OCI-LY1 (cell line): ENCODE data around the gene CRMP1.

Experiments
- H2AFZ ChIP-seq: fragments of 200-600 bp; sonication (generic), shearing (Covaris generic); 2 replicates; pipeline ENCODE4 v1.6.0; 2014; ENCODE audit warnings: antibody characterized with exemption, mild to moderate bottlenecking, low read length
- H3F3A ChIP-seq: fragments of 200-600 bp; sonication (generic), shearing (Covaris generic); 2 replicates; pipeline ENCODE4 v1.6.0; 2014; ENCODE audit warnings: mild to moderate bottlenecking, antibody characterized with exemption, low read length, moderate library complexity; ENCODE audit not compliant: insufficient read depth
- H3K27ac ChIP-seq: fragments of 200-600 bp; sonication (generic); 2 replicates; pipeline ENCODE4 v1.5.1; 2014; ENCODE audit warnings: low read length, mixed run types, mild to moderate bottlenecking, low read depth; ENCODE audit not compliant: poor library complexity, severe bottlenecking
- H3K27me3 ChIP-seq: fragments of 200-600 bp; sonication (generic); 2 replicates; pipeline ENCODE4 v1.6.0; 2014; ENCODE audit warnings: antibody characterized with exemption, mild to moderate bottlenecking, low read length, moderate library complexity; ENCODE audit not compliant: insufficient read depth
- H3K36me3 ChIP-seq: fragments of 200-600 bp; sonication (generic); 2 replicates; pipeline ENCODE4 v1.6.1; 2014; ENCODE audit warnings: mild to moderate bottlenecking, antibody characterized with exemption, low read length, moderate library complexity, mixed read lengths; ENCODE audit not compliant: insufficient read depth
- H3K4me1 ChIP-seq: fragments of 200-600 bp; sonication (generic); 2 replicates; pipeline ENCODE4 v1.5.1; 2014; ENCODE audit warnings: mild to moderate bottlenecking, low read length, moderate library complexity; ENCODE audit not compliant: insufficient read depth, severe bottlenecking
- H3K4me2 ChIP-seq: fragments of 200-600 bp; sonication (generic), shearing (Covaris generic); 2 replicates; pipeline ENCODE4 v1.6.1; 2014; ENCODE audit warnings: low read length
- H3K4me3 ChIP-seq: fragments of 200-600 bp; sonication (generic); 2 replicates; pipeline ENCODE4 v1.5.1; 2014; ENCODE audit warnings: low read length, low read depth, mild to moderate bottlenecking, mixed read lengths; ENCODE audit not compliant: poor library complexity, severe bottlenecking
- H3K79me2 ChIP-seq: fragments of 200-600 bp; shearing (Covaris generic); 2 replicates; pipeline ENCODE4 v1.6.1; 2016; ENCODE audit warnings: mixed run types, low read length, mixed read lengths; ENCODE audit not compliant: insufficient read depth
- H3K9ac ChIP-seq: fragments of 200-600 bp; sonication (generic), shearing (Covaris generic); 2 replicates; pipeline ENCODE4 v1.6.1; 2014; ENCODE audit warnings: mild to moderate bottlenecking, low read length, mixed read lengths
- H3K9me2 ChIP-seq: fragments of 200-600 bp; sonication (generic), shearing (Covaris generic); 2 replicates; pipeline ENCODE4 v1.6.1; 2014; ENCODE audit warnings: low read depth, mild to moderate bottlenecking, low read length, mixed read lengths
- H3K9me3 ChIP-seq: fragments of 200-600 bp; shearing (Covaris generic); 2 replicates; pipeline ENCODE4 v1.6.1; 2014; ENCODE audit warnings: low read length, mixed read lengths
- H4K20me1 ChIP-seq: fragments of 200-600 bp; sonication (generic), shearing (Covaris generic); 2 replicates; pipeline ENCODE4 v1.6.0; 2016; ENCODE audit warnings: mild to moderate bottlenecking, low read length; ENCODE audit not compliant: insufficient read depth
- EZH2 ChIP-seq: fragments of 200-600 bp; sonication (generic), shearing (Covaris generic); IDR thresholded peaks from 2 replicates; pipeline ENCODE4 v1.8.0; 2017; ENCODE audit warnings: borderline replicate concordance, mixed run types, mild to moderate bottlenecking, antibody characterized with exemption, low read length, moderate library complexity, mixed read lengths
- TF ChIP-seq, protein P1 (sequence below): fragments of 200-600 bp; sonication (generic), shearing (Covaris generic); IDR thresholded peaks from 2 replicates; pipeline ENCODE4 v1.5.1; 2017; ENCODE audit warnings: mild to moderate bottlenecking, antibody characterized with exemption, low read length, moderate library complexity, mixed read lengths

CRMP1 gene

DNA sequence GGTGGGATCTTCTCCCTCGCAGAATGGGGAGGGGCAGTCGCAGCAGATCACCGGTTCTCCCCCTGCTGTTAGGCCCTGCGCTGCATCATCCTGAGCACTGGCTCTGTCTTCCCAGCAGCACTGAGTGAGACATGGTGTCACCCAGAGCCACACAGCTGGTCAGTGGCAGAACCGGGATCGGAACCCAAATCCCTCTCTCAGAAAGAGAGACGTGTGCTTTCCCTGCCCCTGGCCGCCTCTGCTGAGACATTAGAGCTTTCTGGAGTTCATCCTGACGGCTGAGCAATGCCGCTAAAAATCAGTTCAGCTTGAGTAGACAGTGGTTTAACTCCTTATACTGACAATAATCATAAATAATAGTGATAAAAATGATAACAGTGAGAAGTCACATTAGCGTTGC lies 93.9 kb downstream of the CRMP1 start:
- no peaks in the 10 kb centered on the region for H3K4me1 ChIP-seq
- no peaks in the 10 kb centered on the region; the same call in 1 of the 2 replicates for H3K36me3 ChIP-seq
- no peaks in the 10 kb centered on the region for H3K79me2 ChIP-seq
- no peak overlapping the region for H3K27ac ChIP-seq
- H3K4me3 ChIP-seq = no peak overlapping the region
- TF ChIP-seq EZH2 = no peak
- TF ChIP-seq, protein P1, sequence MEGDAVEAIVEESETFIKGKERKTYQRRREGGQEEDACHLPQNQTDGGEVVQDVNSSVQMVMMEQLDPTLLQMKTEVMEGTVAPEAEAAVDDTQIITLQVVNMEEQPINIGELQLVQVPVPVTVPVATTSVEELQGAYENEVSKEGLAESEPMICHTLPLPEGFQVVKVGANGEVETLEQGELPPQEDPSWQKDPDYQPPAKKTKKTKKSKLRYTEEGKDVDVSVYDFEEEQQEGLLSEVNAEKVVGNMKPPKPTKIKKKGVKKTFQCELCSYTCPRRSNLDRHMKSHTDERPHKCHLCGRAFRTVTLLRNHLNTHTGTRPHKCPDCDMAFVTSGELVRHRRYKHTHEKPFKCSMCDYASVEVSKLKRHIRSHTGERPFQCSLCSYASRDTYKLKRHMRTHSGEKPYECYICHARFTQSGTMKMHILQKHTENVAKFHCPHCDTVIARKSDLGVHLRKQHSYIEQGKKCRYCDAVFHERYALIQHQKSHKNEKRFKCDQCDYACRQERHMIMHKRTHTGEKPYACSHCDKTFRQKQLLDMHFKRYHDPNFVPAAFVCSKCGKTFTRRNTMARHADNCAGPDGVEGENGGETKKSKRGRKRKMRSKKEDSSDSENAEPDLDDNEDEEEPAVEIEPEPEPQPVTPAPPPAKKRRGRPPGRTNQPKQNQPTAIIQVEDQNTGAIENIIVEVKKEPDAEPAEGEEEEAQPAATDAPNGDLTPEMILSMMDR = no peak
- no peak overlapping the region for H2AFZ ChIP-seq
- H3K9ac ChIP-seq = no peak overlapping the region
- H3K4me2 ChIP-seq = no peak overlapping the region
- no peaks in the 10 kb centered on the region for H3K9me3 ChIP-seq
- H4K20me1 ChIP-seq = no peaks in the 10 kb centered on the region
- H3K27me3 ChIP-seq = no peaks in the 10 kb centered on the region
- no peaks in the 10 kb centered on the region for H3K9me2 ChIP-seq
- no peaks in the 10 kb centered on the region for H3F3A ChIP-seq

DNA sequence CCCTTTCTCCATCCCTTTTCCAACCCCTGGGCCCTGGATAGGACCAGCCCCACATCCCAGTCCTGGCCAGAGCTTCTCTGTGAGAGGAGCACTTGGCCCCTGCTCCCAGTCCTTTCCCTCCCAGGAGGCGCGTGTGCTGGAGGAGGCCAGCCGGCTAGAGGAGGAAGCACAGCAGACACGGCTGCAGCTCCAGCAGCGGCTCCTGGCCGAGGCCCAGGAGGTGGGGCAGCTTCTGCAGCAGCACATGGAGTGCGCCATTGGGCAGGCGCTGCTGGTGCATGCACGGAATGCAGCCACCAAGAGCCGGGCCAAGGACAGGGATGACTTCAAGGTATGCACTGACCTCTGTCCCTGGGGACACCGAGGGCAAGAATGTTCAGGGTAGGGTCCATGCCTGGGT lies 94.4 kb downstream of the CRMP1 start:
- no peaks in the 10 kb centered on the region for H4K20me1 ChIP-seq
- no peak overlapping the region for H3K27ac ChIP-seq
- no peaks in the 10 kb centered on the region for H3K9me3 ChIP-seq
- H3K36me3 ChIP-seq = no peaks in the 10 kb centered on the region; the same call in 1 of the 2 replicates
- H3K9me2 ChIP-seq = no peaks in the 10 kb centered on the region
- TF ChIP-seq, protein P1 = no peak
- no peak for TF ChIP-seq EZH2
- H3K9ac ChIP-seq = no peak overlapping the region
- H3F3A ChIP-seq = no peaks in the 10 kb centered on the region
- H2AFZ ChIP-seq = no peak overlapping the region
- H3K27me3 ChIP-seq = no peaks in the 10 kb centered on the region
- no peaks in the 10 kb centered on the region for H3K79me2 ChIP-seq
- no peak overlapping the region for H3K4me2 ChIP-seq
- H3K4me3 ChIP-seq = no peak overlapping the region
- no peaks in the 10 kb centered on the region for H3K4me1 ChIP-seq

DNA sequence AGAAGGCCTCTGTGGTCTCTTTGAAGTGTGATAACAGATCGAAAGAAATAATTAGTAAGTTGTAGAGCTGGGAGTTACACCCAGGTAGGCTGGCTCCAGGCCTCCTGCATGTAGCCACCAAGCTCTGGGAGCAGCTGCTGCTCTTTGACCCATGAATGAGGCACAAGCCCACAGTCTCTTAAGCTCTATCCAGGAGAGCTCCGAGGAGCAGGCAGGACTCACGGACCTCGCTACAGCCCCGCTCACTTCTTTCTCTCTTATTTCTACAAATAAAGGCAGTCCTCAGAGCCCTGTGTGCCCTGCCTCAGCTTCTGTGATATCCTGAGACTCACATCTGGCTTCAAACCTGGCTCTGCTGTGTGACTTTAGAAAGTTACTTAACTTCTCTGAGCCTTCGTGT lies 95.0 kb downstream of the CRMP1 start:
- Histone ChIP-seq H4K20me1 (no peaks in the 10 kb centered on the region), H3K4me1 (no peaks in the 10 kb centered on the region), H3K9me2 (no peaks in the 10 kb centered on the region), H3K9ac (no peak overlapping the region), H3K36me3 (no peaks in the 10 kb centered on the region; the same call in 1 of the 2 replicates), H3F3A (no peaks in the 10 kb centered on the region), H3K27ac (no peak overlapping the region), H2AFZ (no peak overlapping the region), H3K27me3 (no peaks in the 10 kb centered on the region), H3K9me3 (no peaks in the 10 kb centered on the region), H3K4me3 (no peak overlapping the region), H3K4me2 (no peak overlapping the region), H3K79me2 (no peaks in the 10 kb centered on the region)
- no peak for TF ChIP-seq EZH2
- TF ChIP-seq, protein P1 = no peak
